HG03571 (cell line): Measurements from ENCODE around the gene FLNB.

Experiments
- ATAC-seq: cut with Tn5 transposase; IDR thresholded peaks from one replicate; pipeline ENCODE4 v1.9.1; 2021; ENCODE audit not compliant: unreplicated experiment

FLNB gene

GRCh38 chr3:58008141-58009025, at the start of gene FLNB:
FLNB (plus strand) TSS chr3:58008422; CDS start chr3:58008565, 143 bp downstream.
- peak; percentile 68 for ATAC-seq

- peak; percentile 27 for ATAC-seq
Observed at GRCh38 chr3:57958642-57959422, 49.4 kb upstream of the FLNB start.

GRCh38 chr3:57959423-57960173, 48.6 kb upstream of the FLNB start:
- peak; percentile 30 for ATAC-seq

GRCh38 chr3:57960174-57960505, 48.1 kb upstream of the FLNB start:
- ATAC-seq = no peak

- ATAC-seq = no peak
Observed at GRCh38 chr3:57961177-57961827, 46.9 kb upstream of the FLNB start.

- no peak for ATAC-seq
Observed at GRCh38 chr3:57961828-57962447, 46.3 kb upstream of the FLNB start.

- ATAC-seq = no peak
Observed at GRCh38 chr3:57962448-57962834, 45.8 kb upstream of the FLNB start.

- ATAC-seq = no peak
Observed at GRCh38 chr3:57963811-57964346, 44.3 kb upstream of the FLNB start.

- ATAC-seq = no peak
Observed at GRCh38 chr3:57966829-57967228, 41.4 kb upstream of the FLNB start.

GRCh38 chr3:57967590-57967989, 40.6 kb upstream of the FLNB start:
- no peak for ATAC-seq

GRCh38 chr3:57968501-57968900, 39.7 kb upstream of the FLNB start:
- ATAC-seq = no peak

- ATAC-seq = no peak
Observed at GRCh38 chr3:57971975-57972374, 36.2 kb upstream of the FLNB start.

GRCh38 chr3:57972531-57973111, 35.6 kb upstream of the FLNB start:
- ATAC-seq = no peak

GRCh38 chr3:57973715-57974477, 34.3 kb upstream of the FLNB start:
- ATAC-seq = no peak

GRCh38 chr3:57974796-57975388, 33.3 kb upstream of the FLNB start:
- no peak for ATAC-seq

GRCh38 chr3:57977818-57978235, 30.4 kb upstream of the FLNB start:
- ATAC-seq = no peak

- no peak for ATAC-seq
Observed at GRCh38 chr3:57978316-57978715, 29.9 kb upstream of the FLNB start.

GRCh38 chr3:57980416-57980815, 27.8 kb upstream of the FLNB start:
- ATAC-seq = no peak
